ENCODE data around the gene HMGB4. TPM values are rescaled to one million over a fixed set of nuclear protein-coding genes. Genes with fewer than 3 reads are reported as not detected.

HMGB4 gene
- polyA plus RNA-seq, 1 of the 3 experiments (the other 2 are of a cell fraction) = not detected

GRCh38 chr1:33814166-33814565 lies 49.7 kb upstream of the HMGB4 start (continued):
- TF ChIP-seq PBX3 (IDR thresholded peaks at IDR 0.05) (no peak), GABPA (IDR thresholded peaks at IDR 0.05; ENCODE audit: low read depth) (no peak), JUND (IDR thresholded peaks at IDR 0.05) (no peak), EZH2phosphoT487 (IDR thresholded peaks at IDR 0.05; ENCODE audit: borderline replicate concordance, low read depth) (no peak), YY1 (IDR thresholded peaks at IDR 0.05; ENCODE audit: low read depth) (no peak), TCF12 (IDR thresholded peaks at IDR 0.05) (no peak), CTCF (IDR thresholded peaks at IDR 0.05) (no peak)

- no peak overlapping the region for H3K4me3 ChIP-seq (ENCODE audit: low read depth in 2 of 2, low read length in 1 of 2)
- peaks cover 0 to 2% of the 10 kb centered on the region in 2 experiments; a peak in 1 of 4 replicates for H3K4me1 ChIP-seq (ENCODE audit: control insufficient read depth in 1 of 2, insufficient read depth in 2 of 2, low read depth in 1 of 2, low read length in 1 of 2)
- 17% methylated on average over 4 of the region's 4 CpGs for whole genome bisulfite sequencing (ENCODE audit: low lambda C conversion rate)
- H3K4me2 ChIP-seq = no peak overlapping the region
- DNase-seq = no peak
- H2AFZ ChIP-seq (ENCODE audit: low read depth) = no peak overlapping the region
- no peaks in the 10 kb centered on the region for H3K9me2 ChIP-seq
- H3K36me3 ChIP-seq (replicated peaks in 1 of 2; ENCODE audit: control insufficient read depth in 1 of 2, insufficient read depth in 2 of 2, low read length in 1 of 2) = no peaks in the 10 kb centered on the region
- no peaks in the 10 kb centered on the region for H3K9me3 ChIP-seq
- H3K9ac ChIP-seq = no peak overlapping the region
- H3K27me3 ChIP-seq (ENCODE audit: insufficient read depth) = no peaks in the 10 kb centered on the region
- H4K20me1 ChIP-seq (ENCODE audit: insufficient read depth) = no peaks in the 10 kb centered on the region
- H3K79me2 ChIP-seq (ENCODE audit: insufficient read depth) = no peaks in the 10 kb centered on the region
- no peaks in the 10 kb centered on the region for H3F3A ChIP-seq (replicated peaks; ENCODE audit: insufficient read depth)
- CTCF ChIA-PET = interaction anchor here (0.9 kb wide), 1 partner anchor 9 kb away, joined by 3 read pairs; no protein-coding TSS in a partner anchor
- no peak overlapping the region for H3K27ac ChIP-seq (ENCODE audit: low read depth in 2 of 2, low read length in 1 of 2)
- POLR2A ChIA-PET = no interaction called here
- TF ChIP-seq PBX3 (IDR thresholded peaks at IDR 0.05) = no peak
- TF ChIP-seq FOXM1 (IDR thresholded peaks at IDR 0.05; ENCODE audit: low read depth) = no peak
- TF ChIP-seq NRF1 (IDR thresholded peaks at IDR 0.05; ENCODE audit: low read depth, low read length) = no peak
- no peak for TF ChIP-seq ELF1 (IDR thresholded peaks at IDR 0.05)
- TF ChIP-seq IRF3 (IDR thresholded peaks at IDR 0.05; ENCODE audit: low read depth, low read length) = no peak
- no peak for TF ChIP-seq RXRA (IDR thresholded peaks at IDR 0.05; ENCODE audit: borderline replicate concordance, low read depth)
- TF ChIP-seq REST (IDR thresholded peaks at IDR 0.05; ENCODE audit: low read depth, low read length) = no peak
- no peak for TF ChIP-seq CTCF (IDR thresholded peaks at IDR 0.05)
- no peak for TF ChIP-seq MXI1 (IDR thresholded peaks at IDR 0.05; ENCODE audit: low read depth, low read length)
- no peak for TF ChIP-seq SMC3 (IDR thresholded peaks at IDR 0.05; ENCODE audit: low read depth, low read length)
- no peak for TF ChIP-seq CHD2 (IDR thresholded peaks at IDR 0.05; ENCODE audit: low read length, partially characterized antibody)
- TF ChIP-seq FOXJ3 (CRISPR knock-in tag; IDR thresholded peaks at IDR 0.05) = no peak
- no peak for TF ChIP-seq RCOR1 (IDR thresholded peaks at IDR 0.05; ENCODE audit: low read length)
- no peak for TF ChIP-seq RAD21 (IDR thresholded peaks at IDR 0.05; ENCODE audit: low read length)
- no peak for TF ChIP-seq MEF2A (IDR thresholded peaks at IDR 0.05; ENCODE audit: borderline replicate concordance, low read depth)
- TF ChIP-seq FOSL2 (IDR thresholded peaks at IDR 0.05; ENCODE audit: borderline replicate concordance, low read depth) = no peak
Observed at GRCh38 chr1:33815061-33815460, 48.8 kb upstream of the HMGB4 start.

All from SK-N-SH (cell line).